Measurements from ENCODE around the gene IGF2.

DNA sequence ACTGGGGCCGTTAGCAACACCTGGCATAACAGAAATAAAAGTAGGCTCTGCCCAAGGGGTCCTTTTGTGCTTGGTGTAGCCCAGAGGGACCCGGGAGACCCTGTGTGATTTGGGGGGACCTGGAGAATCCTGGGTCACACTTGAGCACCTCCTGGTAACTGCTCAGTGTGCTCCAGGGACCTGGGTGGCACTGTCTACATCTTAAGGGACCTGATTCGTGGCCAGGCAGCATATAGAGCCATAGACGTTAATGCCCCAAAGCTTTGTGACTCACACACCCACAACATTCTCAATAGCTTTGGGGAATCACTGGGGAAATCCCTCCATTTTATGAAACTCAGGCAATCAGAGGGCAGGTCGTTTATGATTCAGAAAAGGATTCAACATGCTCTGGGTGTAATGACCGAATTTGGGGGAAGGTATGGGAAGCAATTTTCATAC is 3.6 kb upstream of the IGF2 start:
- TF ChIP-seq POLR2A (IDR thresholded peaks at IDR 0.05) = no peak
- TF ChIP-seq, protein P1, sequence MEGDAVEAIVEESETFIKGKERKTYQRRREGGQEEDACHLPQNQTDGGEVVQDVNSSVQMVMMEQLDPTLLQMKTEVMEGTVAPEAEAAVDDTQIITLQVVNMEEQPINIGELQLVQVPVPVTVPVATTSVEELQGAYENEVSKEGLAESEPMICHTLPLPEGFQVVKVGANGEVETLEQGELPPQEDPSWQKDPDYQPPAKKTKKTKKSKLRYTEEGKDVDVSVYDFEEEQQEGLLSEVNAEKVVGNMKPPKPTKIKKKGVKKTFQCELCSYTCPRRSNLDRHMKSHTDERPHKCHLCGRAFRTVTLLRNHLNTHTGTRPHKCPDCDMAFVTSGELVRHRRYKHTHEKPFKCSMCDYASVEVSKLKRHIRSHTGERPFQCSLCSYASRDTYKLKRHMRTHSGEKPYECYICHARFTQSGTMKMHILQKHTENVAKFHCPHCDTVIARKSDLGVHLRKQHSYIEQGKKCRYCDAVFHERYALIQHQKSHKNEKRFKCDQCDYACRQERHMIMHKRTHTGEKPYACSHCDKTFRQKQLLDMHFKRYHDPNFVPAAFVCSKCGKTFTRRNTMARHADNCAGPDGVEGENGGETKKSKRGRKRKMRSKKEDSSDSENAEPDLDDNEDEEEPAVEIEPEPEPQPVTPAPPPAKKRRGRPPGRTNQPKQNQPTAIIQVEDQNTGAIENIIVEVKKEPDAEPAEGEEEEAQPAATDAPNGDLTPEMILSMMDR (IDR thresholded peaks at IDR 0.05) = no peak

Data from testis (tissue), 2 donors.